Skin epidermis (tissue), 12 donors: Measurements from ENCODE around the gene NUDT3.

Experiments used
- H3K27ac ChIP-seq, 21 experiments: fragments of 200-600 bp; sonication (generic) in 11 of 21; one replicate each; pipeline ENCODE4 v1.5.0; 2020; ENCODE audit warnings: mild to moderate bottlenecking in 3 of 21, inconsistent platforms in 2 of 21, moderate library complexity in 2 of 21
- H3K4me3 ChIP-seq, 7 experiments: fragments of 200-600 bp; sonication (generic) in 2 of 7; one replicate each; pipeline ENCODE4 v1.5.0; 2020; ENCODE audit warnings: inconsistent platforms in 2 of 7, mild to moderate bottlenecking in 2 of 7, moderate library complexity in 1 of 7

The NUDT3 gene

DNA sequence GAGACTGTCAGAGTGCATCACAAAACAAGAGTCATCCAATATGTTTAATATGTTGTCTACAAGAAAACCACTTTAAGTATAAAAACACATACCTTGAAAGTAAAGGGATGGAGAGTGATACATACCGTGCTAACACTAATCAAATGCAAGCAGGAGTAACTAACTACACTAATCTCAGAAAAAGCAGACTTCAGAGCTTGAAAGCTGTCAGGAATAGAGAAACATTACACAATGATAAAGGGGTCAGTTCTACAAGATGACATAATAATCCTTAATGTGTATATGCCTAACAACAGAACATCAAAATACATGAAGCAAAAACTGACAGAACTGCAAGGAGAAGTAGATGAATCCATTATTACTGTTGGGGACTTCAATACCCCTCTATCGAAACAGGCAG, 84.0 kb downstream of the NUDT3 start:
- Histone ChIP-seq H3K4me3 (no peak overlapping the region), H3K27ac (no peak overlapping the region)

GRCh38 chr6:34305982-34306708, 86.3 kb downstream of the NUDT3 start:
- Histone ChIP-seq H3K27ac (no peak overlapping the region), H3K4me3 (no peak overlapping the region)

- H3K27ac ChIP-seq: no peak overlapping the region
- no peak overlapping the region for H3K4me3 ChIP-seq
Observed at GRCh38 chr6:34305497-34305896, 87.0 kb downstream of the NUDT3 start.

DNA sequence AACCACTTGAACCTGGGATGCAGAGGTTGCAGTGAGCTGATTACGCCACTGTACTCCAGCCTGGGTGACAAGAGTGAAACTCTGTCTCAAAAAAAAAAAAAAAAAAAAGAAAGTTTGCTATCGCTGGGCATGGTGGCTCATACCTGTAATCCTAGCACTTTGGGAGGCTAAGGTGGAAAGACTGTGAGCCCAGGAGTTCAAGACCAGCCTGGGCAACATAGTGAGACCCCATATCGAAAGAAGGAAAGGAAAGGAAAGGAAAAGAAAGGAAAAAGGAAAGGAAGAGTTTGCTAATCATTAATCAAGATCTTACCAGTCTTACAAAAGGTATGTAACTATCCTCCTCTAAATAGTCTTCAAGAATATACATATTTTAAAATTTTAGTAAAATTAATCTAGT, 88.3 kb downstream of the NUDT3 start:
- Histone ChIP-seq H3K27ac (no peak overlapping the region), H3K4me3 (no peak overlapping the region)

GRCh38 chr6:34302929-34303328, 89.5 kb downstream of the NUDT3 start:
- Histone ChIP-seq H3K4me3 (no peak overlapping the region), H3K27ac (no peak overlapping the region)

DNA sequence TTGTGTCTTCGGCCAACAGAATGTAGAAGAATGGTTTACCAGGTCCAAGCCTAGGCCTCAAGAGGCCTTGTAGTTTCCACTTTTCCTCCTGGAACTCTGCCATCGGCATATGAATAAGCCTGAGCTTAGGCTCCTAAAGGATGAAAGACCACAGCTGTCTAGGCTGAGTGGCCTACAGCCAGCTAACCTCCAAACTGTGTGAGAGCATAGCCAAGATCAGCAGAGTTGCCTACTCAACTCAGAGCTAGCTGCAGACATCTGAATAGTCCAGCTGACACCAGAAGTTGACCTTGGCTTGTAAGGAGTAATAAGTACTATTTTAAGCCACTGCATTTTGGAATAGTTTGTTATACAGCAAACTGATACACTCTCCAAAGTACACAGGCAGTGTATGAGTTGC, 91.1 kb downstream of the NUDT3 start:
- no peak overlapping the region for H3K27ac ChIP-seq
- H3K4me3 ChIP-seq: no peak overlapping the region

DNA sequence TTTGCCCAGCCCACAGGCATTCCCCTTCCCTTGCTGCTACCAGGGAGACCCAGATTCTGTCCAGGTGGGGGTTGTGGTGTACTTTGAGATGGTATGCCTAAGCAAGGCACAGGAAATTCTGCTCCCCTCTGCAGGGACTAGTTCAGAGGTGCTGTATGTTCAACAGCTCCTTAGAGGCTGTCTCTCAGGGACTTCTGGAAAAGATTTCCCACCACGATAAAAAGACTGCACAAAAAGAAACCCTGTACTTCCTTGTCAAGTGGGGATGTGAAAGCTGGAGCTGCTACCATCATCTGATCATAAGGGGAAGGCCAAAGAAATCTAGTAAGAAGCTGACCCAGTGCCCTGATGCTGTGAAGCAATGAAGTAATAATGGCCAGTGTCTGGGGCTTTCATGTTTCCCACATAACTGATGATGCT, 92.1 kb downstream of the NUDT3 start:
- Histone ChIP-seq H3K4me3 (no peak overlapping the region), H3K27ac (peak overlapping the region in 4 of 21 experiments; percentile 24 to 33 (median 30))

GRCh38 chr6:34298941-34299340, 93.5 kb downstream of the NUDT3 start:
- Histone ChIP-seq H3K4me3 (no peak overlapping the region), H3K27ac (no peak overlapping the region)

DNA sequence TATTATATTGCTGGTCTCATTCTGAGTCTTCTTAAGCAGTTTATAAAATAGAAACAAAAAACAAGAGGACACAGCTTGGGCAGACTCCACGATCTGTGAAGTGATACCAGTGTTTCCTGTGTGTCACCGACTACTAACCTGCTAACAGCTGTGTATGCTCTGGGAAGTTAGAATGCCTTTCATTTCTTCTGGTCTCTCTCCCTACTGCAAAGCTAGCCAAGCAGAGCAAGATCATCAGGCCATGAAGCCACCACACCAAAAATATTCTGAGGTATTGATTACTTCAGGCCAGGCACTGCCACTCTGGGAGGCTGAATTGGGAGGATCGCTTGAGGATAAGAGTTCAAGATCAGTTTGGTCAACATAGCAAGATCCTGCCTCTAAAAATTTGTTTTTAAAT, 96.7 kb downstream of the NUDT3 start:
- peak overlapping the region in 1 of 21 experiments; percentile 3 for H3K27ac ChIP-seq
- no peak overlapping the region for H3K4me3 ChIP-seq

DNA sequence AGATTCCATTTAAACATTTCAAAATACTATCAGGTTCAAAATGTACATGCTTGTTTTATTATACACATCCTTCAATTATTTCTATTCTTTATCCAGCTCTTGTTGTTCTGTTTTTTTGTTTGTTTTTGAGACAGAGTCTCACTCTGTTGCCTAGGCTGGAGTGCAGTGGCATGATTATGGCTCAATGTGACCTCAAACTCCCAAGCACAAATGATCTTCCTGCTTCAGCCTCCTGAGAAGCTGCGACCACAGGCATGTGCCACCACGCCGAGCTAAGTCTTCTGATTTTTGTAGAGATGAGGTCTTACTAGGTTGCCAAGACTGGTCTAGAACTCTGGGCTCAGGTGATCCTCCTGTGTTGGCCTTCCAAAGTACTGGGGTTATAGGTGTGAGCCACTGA, 99.5 kb downstream of the NUDT3 start:
- H3K27ac ChIP-seq: no peak overlapping the region
- no peak overlapping the region for H3K4me3 ChIP-seq

- Histone ChIP-seq H3K4me3 (no peak overlapping the region), H3K27ac (no peak overlapping the region)
Observed at GRCh38 chr6:34289137-34289536, 103.3 kb downstream of the NUDT3 start.

DNA sequence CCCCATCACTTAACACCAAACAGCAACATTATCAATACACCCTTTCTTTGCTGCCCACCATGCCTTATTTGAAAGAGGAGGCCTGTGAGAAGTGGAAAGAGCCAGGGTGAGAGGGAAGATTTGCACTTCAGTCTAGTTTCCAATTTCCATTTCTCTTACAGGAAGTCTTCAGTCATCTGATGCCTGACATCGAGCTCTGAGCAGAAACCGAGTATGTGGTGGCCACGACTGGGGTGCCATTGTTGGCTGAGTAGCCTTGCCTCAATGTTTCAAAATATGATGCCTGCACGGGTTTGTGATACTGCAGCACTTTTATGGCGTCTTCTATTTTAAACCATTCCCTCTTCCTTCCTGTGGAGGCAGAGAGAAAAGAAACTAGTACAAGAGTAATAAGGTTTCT, 103.9 kb downstream of the NUDT3 start:
- no peak overlapping the region for H3K4me3 ChIP-seq
- H3K27ac ChIP-seq: peak overlapping the region in 3 of 21 experiments; percentile 5 to 41 (median 8)

DNA sequence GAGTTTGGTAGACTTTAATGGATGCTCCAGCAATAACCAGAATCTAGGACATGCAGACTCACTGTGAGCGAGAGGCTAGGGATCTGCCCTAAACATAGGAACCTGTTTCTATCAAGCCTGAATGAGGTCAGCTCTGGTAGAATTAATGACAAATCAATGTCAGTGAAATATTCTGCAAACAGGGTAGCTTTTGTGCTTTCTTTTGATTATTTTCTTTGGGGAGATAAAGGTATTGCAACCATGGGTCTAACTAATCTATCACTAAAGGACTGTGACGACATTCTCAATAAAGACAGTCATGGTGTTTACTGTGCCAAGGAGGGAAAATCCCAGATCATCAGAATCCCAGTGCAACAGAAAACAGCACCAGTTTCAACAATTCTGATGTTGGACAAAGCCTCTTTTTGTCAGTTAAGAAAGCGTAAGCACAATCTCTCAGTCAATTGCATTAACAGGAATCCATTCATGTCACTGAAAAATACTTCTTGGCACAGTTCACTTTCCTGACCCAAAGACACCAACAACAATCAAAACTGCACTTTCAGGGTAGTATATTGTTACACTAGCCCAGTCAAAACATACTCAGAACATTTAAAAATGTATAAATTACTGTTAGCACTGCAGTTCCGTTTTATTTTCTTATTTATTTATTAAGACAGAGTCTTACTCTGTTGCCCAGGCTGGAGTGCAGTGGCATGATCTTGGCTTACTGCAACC, 106.9 kb downstream of the NUDT3 start:
- peak overlapping the region in 11 of 21 experiments; percentile 4 to 74 (median 34) for H3K27ac ChIP-seq
- H3K4me3 ChIP-seq: no peak overlapping the region

DNA sequence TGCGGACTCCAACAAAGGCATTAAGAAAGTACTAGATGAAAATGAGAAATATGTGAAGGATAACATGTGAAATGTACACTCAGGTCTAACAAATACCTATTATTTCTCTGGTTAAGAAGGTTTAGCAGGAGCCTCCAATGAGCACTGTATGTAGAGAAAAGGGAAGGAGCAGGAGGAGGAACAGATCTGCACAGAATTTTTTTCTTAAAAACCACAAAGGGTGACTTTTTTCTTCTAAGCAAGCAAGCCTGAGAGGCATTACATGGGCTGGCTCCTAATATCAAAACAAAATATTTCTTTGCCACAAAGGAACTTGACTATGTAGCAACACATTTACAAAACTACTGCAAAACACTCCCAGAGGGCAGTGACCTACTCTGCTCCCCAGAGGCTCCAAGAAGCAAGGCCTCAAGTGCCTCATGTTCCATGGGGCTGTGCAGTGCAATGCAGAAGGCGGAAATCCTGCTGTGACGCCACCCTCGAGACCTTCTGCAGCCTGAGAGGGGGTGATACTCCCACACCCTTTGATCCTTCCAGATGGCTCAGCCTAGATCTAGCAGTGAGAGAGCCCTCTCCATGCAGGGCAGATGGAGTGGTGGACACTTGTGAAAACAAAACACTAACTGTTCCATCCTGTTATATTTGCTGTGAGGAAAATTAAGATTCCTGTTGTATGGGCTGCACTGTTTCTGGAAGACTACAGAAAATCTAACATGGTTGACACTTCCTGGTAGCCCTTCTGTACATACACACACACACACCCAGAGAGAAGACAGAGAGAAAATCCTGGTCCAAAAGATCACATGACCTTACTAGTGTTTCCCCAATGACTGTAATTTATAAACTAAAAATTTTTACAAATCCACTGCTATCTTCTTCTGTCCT, 107.7 kb downstream of the NUDT3 start:
- peak overlapping the region in 13 of 21 experiments; percentile 4 to 74 (median 34) for H3K27ac ChIP-seq
- no peak overlapping the region for H3K4me3 ChIP-seq

DNA sequence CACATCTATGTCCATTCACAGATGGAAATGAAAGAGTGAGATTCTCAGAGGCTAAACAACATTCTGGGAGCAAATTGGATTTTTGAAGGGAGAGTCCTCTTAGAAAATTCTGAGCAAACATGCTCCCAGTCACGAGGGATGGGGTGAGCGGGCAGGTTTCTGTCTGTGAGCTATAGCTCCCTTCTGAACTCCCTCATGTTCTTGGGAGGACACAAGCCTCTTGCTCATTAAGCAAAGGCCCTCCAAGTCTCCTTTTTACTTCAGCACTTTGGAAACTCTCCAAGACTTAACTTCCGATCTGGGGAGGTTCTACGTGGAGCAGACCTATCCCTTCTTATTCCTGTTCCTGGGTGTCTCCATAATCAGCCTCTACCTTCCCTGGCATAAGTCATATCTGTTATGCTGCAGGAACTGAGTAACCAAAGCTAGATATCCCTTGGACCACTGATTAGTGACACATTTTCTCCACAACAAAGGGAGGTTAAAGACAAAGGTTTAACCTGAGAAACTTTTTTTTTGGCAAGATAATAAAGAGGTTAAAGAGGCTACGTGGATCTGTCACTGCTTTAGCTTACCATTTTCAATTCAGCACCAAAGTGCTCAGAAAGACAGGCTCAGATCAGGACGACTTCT, 110.7 kb downstream of the NUDT3 start:
- Histone ChIP-seq H3K4me3 (no peak overlapping the region), H3K27ac (no peak overlapping the region)

- no peak overlapping the region for H3K4me3 ChIP-seq
- H3K27ac ChIP-seq: no peak overlapping the region
Observed at GRCh38 chr6:34280216-34280615, 112.3 kb downstream of the NUDT3 start.

GRCh38 chr6:34278833-34279232, 113.6 kb downstream of the NUDT3 start:
- H3K27ac ChIP-seq: no peak overlapping the region
- H3K4me3 ChIP-seq: no peak overlapping the region

DNA sequence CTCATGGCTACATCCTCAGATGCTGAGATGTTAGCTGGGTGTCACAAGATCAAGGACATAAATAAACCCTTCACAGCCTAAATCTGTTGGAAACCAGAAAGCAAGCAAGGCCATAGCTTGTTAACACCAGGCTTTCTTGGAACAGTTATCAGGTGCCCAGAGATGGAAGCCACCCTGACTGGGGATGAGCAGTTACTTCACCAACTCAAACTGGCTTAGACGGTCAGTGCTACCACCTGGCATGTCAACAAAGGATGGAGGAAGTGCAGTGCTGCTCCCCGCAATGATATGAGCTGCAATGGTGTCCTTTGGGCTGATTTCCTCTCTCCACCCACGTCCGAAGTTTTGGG, 114.7 kb downstream of the NUDT3 start:
- Histone ChIP-seq H3K4me3 (no peak overlapping the region), H3K27ac (no peak overlapping the region)

DNA sequence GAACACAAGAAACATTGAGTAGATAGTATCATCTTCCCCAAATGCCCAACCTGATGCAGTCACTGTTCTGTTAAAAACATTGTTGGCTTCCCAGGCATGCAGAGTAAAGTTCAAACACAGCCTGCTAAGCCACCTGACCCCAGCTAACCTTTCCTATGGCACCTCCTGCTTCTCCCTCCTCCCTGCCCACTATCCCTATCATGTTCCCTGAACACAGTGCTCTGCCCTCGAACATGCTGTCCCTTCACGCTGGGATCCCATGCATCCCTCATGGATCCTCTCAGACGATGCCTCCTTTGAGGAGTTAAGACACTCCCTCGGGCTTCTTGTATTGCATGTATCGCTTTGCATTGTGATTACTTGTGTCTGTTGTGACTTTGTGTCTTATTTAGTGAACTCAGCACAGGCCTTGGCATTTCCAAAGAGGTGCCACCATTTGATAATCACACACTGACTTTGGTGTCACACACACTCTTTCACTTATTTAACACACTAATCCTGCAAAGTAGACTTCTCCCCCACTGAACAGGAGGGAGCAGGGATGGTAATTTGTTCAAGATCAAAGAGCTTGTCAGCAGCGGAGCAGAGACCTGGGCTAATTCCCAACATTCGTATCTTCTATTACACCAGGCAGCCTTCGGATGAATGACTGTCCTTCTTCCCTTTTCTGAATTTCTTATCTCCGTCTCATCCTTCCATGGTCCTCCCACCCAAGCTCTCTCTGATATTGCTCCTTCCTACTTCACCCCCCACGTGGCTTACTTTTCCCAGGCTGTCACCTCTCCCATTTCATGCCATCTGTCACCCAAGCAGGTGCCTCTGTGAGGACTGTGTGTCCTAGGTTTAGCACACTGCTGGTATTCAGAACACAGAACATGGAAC, 115.3 kb downstream of the NUDT3 start:
- Histone ChIP-seq H3K27ac (no peak overlapping the region), H3K4me3 (no peak overlapping the region)
